Mesenteric fat pad (tissue), 1 donor: Measurements from ENCODE around the gene KRT16. TPM values are rescaled to one million over a fixed set of nuclear protein-coding genes. Genes with fewer than 3 reads are reported as not detected.
"Not testable (repeated sequence)": the region's sequence is repeated elsewhere in the genome, so short reads cannot be mapped to it uniquely, and the experiment has no call there.

ENCODE experiments used
- DNase-seq: peaks from one replicate; pipeline ENCODE4 v3.0.0-alpha.2; 2020; ENCODE audit warnings: low spot score
- total RNA-seq: library from RNA; stranded (reverse); fragmentation: NEBNext Ultra II Directional; extraction: Animal tissue kit (Norgen Biotek cat#: 25700); gene quantifications from one replicate; pipeline ENCODE4 v1.2.1, GENCODE V29; 2021
- donor health status: DM: yes; HTN: yes; CAD: no.

KRT16 gene
- total RNA-seq, 1 donor from 2014 or later, result 5.5 TPM

- no peak for DNase-seq
Observed at GRCh38 chr17:41585301-41586056, 27.1 kb downstream of the KRT16 start.

GRCh38 chr17:41584331-41584927 is 28.1 kb downstream of the KRT16 start:
- not testable (repeated sequence) for DNase-seq

- DNase-seq, result no peak
Observed at GRCh38 chr17:41583137-41584127, 29.1 kb downstream of the KRT16 start.

DNA sequence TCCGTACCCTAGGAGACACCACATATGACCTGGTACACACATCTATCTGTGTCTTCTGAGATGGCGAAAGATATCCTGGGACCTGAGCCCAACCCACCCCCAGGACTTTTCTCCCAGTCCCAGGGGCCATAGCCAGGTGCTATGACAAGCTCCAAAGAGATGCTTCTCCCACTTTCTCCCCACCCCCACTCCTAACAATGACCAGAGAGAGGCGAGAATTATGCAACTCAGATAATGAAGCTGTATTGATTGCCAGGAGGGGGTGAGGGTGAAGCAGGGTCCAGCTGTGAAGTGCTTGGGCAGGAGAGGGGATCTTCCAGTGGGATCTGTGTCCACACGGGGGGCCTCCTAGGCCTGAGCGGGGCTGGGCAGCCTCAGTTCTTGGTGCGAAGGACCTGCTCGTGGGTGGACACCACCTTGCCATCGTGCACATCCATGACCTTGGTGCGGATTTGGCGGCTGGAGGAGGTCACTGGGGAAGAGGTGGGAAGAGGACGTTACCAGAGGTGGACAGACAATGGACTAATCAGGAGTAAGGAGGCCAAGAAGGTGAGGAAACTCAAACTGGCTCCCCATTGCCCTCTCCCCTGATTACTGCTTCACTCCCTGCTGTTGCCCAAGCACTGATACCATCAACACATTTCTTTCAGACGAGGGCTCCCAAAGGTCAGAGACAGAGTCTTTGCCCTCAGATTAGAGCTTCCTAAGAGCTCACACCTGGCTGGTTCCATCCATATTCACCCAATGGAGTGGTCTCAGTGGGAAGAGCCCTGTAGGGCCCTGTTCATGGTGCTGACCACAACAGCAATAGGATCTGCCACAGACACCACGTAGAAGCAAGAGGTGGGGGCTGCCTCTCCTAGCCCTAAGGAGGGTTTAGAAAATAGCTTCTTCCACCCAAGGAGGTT is 30.3 kb downstream of the KRT16 start:
- DNase-seq, result not testable (repeated sequence)

DNA sequence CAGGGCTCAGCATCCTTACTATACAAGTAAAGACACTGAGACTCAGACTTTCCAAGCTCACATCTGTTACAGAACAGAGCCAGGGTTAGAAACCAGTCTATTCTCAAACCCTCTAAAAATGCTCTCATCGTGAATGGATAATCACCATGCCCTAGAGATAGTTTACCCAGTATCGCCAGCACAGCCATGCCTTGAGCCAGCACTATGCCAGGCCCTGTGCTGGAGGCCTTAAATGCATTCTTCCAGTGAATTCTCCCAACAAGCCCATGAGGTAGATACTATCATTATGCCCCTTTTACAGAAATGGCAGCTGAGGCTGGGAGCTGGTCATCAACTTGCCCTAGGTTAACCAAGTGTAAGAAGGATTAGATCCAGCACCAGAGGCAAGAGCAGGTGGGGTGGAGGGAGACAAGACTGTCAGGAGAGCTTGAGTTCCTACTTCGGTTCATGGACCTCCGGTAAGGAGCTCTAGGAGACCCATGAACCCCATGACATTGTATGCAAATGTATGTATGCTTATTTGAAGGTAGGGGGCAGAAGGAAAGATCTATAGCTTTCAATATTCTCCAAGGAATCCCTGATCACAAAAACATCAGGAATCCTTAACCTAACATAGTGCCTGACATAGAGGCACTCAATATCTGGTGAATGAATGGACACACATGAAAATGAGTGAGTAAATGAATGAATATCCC is 31.1 kb downstream of the KRT16 start:
- no peak for DNase-seq

DNA sequence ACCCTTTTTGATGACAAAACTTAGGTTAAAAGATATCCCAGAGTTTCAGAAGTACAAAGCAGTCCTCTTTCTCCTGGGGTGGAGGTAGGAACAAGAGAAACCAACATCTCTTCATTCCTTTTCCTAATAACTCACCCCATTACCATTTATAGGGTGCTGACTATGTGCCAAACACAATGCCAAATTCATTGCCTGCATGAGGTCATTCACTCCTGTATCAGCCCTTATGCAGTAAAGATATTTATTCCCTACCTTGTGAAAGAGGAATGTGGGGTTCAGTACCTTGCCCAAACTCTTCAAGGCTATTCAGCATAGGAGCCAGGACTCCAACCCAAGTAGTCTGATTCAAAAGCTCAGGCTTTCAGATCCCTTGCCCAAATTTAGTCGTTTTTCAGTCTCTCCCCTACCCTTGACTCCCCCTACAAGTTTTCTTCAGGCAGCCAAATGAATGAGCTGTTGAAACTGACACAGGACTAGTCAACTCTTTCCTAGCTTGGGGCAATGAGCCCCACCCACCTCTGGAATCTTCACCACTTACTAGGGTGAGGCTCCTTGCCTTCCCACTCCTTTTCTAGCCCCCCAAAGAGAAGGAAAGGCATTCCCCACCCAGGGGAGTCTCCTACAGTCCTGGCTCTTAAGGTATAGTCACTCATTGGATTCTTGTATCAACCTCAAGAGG is 31.7 kb downstream of the KRT16 start:
- no peak for DNase-seq

- DNase-seq, result no peak
Observed at GRCh38 chr17:41580244-41580575, 32.4 kb downstream of the KRT16 start.

DNA sequence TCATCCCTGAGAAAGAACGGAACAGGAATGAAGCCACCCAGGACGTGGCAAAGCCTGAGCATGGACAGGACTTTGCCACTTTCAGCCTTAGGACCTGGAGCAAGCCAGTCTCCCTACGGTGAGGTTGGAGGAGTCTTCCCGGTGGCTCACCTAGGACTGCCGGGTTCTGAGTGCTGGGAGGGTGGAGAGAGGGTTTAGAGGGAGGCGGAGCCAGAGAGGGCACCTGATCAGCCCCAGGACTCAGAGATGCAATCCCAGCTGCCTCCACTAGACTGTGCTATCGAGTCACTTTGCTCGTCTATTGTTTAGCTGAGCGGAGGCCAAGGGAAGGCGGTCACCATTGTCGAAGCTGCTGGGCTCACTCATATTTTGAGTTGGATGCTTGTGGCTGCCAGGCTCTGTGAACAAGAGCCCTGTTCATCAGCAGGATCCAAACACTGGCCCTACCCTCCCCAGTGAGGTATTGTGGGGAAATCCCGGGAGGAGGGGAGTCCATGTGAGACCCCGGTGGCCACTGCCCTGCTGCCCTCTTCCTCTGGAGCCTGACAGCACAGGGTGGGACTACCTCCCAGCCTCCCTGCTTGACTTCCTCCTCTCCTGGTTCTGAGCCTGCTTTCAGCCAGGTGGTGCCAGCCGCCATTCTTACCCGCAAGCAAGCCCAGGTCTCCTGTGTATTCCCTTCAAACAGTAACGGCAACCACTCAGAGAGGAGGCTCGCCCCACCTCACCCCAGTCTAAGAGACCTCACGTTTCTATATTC is 32.9 kb downstream of the KRT16 start:
- DNase-seq, result no peak

DNA sequence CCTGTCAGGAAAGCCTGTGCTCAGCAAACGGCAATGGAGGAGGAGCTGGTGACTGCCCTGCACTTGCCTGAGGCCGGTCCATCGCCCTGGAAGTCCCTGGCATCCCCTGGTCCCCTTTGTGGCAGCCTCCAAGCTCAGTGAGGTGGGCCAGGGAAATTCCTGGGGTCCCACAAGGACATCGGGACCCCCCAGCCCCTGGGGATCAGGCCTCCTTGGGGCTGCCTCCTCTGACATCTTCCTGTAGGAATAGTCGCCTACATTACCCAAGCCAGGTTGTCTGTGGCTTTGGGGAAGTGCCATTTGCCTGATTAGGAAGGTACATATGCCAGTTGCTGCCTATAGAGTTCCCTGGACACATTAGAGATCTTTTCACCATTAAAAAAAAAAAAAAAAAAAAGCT is 33.6 kb downstream of the KRT16 start:
- no peak for DNase-seq

DNA sequence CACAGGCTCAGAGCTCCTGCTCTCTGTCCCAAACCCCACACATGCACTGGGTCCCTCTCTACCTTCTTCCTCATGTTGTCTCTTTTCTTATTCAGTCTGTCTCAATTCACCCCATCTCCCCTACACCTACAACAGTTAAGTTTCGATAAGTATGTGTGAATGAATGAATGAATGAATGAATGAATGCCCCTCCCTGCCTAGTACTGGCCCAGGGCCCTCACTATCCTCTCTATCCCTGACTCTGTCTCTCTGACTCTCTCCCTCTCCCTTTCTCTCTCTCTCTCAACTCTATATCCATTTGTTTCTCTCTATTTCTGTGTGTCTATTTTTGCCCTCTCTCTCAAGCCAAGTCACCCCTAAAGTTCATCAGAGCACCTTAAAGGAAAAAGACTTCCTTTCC is 34.0 kb downstream of the KRT16 start:
- no peak for DNase-seq

GRCh38 chr17:41576740-41577139 is 35.8 kb downstream of the KRT16 start:
- not testable (repeated sequence) for DNase-seq

DNA sequence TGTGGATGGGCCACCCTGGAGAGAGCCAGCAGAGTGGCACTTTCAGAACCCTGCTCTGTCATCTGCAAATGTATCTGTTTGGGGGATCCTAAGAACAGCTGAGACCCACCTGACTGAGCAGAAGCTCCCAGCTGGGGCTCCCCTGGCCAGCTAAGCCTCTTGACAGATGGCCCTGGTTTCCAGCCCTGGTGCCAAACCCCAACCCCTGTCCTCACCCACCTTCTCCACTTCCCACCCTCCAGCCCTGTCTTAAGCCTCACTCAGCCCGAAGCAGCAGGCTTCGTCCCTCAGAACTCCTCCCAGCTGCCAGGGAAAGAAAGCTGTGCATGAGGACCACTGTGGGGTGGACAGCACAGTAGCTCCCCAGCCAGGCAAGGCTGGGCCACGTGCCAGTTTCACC is 37.2 kb downstream of the KRT16 start:
- no peak for DNase-seq

DNA sequence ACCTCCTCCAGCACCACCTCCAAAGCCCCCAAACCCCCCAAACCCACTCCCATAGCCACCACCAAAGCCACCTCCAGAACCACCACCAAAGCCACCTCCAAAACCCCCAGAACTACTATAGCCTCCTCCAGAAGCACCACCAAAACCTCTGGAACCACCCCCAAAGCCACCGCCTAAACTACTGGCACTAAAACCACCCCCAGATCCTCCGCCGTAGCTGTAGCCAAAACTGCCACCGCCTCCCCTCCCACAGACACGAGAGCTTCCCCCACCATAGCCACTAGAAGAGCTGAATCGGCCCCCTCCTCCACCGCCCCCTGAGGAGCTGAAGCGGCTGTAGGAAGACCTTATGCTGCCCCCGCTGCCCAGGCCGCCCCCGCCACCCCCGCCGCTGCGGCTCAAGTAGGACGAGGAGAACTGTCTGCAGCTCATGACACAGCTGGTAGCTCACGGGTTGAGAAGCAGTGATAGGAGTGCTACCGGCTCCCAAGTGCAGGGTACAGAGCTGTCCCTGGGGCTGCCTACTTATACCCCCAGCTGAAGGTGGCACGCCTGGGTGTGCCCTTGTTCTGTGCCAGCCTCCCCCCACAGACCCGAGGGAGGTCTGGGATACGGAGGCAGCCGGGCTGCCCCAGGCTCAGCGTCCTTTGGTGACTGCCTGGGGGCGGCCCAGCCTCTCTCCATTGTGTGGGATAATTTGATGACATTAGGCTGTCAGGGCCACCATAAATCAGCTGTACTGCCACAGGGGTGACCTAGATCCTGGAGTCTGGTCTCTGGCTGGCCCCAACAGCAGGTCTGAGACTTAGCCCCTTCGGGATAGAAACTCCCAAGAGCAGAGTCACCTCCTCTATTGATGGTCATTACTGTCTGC is 40.8 kb downstream of the KRT16 start, which contains the start of gene KRT9:
Gene KRT9, minus strand, starts transcription at position 499 of the 874 bp plus-strand sequence. Its CDS starts 67 bp downstream, at position 432.
- no peak for DNase-seq

DNA sequence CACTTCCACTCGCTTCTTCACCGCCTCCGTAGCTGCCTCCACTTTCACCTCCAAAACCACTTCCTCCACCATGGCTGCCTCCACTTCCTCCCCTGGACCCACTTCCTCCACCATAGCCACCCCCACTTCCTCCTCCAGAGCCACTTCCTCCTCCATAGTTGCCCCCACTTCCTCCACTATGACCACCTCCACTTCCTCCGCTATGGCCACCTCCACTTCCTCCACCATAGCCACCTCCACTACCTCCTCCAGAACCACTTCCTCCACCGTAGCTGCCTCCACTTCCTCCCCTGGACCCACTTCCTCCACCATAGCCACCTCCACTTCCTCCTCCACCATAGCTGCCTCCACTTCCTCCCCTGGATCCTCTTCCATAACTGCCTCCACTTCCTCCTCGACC is 45.2 kb downstream of the KRT16 start:
- DNase-seq, result no peak

DNA sequence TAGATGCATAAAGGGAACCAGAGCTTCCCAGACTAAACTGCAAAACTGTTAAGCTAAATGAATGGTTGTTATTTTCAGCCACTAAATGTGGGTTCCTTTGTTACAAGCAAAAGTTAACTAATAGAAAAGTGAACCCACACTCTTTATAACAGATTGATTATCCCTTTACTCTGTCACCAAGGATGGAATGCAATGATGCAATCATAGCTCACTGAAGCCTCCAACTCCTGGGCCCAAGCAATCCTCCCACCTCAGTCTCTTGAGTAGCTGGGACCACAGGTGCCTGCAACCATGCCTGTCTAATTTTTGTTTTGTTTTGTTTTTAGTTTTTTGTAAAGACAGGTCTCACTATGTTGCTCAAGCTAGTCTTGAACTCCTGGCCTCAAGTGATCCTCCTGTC is 47.2 kb downstream of the KRT16 start:
- no peak for DNase-seq

DNA sequence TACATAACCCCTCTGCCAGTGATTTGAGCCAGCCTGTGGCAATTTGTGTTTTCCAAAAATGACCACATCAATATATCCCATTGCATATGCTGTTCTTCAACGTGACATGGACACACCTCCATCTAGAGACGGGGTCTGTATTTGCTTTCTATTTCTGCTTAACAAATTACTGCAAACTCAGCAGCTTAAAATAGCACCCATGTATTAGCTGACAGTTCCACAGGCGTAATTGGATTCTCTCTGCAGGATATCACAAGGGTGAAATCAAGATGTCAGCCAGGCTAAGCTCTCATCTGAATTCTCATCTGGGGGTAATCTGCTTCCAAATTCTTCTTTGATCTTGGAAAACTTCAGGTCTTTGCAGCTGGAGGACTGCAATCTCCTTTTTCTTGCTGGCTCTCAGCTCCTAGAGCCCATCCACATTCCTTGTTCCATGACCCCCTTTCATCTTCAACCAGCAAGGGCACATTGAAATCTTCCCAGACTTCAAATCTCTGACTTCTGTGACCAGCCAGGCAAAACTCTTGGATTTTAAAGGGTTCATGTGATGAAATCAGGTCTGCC is 48.9 kb downstream of the KRT16 start:
- DNase-seq, result no peak

DNA sequence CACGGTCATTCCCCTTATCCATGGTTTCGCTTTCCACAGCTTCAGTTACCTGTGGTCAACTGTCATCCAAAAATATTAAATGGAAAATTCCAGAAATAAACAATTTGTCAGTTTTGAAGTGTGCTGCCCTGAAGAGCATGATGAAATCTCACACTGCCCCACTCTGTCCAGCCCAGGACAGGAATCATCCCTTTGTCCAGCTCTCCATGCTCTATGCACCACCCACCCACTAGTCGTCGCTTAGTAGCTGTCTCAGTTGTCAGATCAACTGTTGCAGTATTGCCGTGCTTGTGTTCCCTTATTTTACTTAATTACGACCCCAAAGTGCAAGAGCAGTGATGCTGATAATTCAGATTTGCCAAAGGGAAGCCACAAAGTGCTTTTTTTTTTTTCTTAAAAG is 51.0 kb downstream of the KRT16 start:
- DNase-seq, result no peak
